DOHH2 (cell line): ENCODE results near the gene ZBED1.

ENCODE experiments used
- H3F3A ChIP-seq: fragments of 200-600 bp; sonication (generic), shearing (Covaris generic); 2 replicates; pipeline ENCODE4 v1.6.0; 2016; ENCODE audit warnings: antibody characterized with exemption, mild to moderate bottlenecking; ENCODE audit not compliant: control insufficient read depth, insufficient read depth
- H3K27ac ChIP-seq: fragments of 200-600 bp; sonication (generic); 2 replicates; pipeline ENCODE4 v1.5.1; 2014; ENCODE audit warnings: low read depth, mild to moderate bottlenecking, low read length, moderate library complexity
- H3K27me3 ChIP-seq: fragments of 200-600 bp; sonication (generic); 2 replicates; pipeline ENCODE4 v1.6.1; 2014; ENCODE audit warnings: mild to moderate bottlenecking, low read length, mixed read lengths; ENCODE audit not compliant: control insufficient read depth
- H3K36me3 ChIP-seq: fragments of 200-600 bp; sonication (generic); 2 replicates; pipeline ENCODE4 v1.6.1; 2014; ENCODE audit warnings: mild to moderate bottlenecking, low read length, moderate library complexity, mixed read lengths; ENCODE audit not compliant: control insufficient read depth
- H3K4me1 ChIP-seq: fragments of 200-600 bp; sonication (generic); 2 replicates; pipeline ENCODE4 v1.6.1; 2014; ENCODE audit warnings: mild to moderate bottlenecking, low read length, mixed read lengths; ENCODE audit not compliant: control insufficient read depth
- H3K4me2 ChIP-seq: fragments of 200-600 bp; sonication (generic); 2 replicates; pipeline ENCODE4 v1.6.0; 2014; ENCODE audit warnings: mild to moderate bottlenecking, low read length, moderate library complexity
- H3K4me3 ChIP-seq: fragments of 200-600 bp; sonication (generic); 2 replicates; pipeline ENCODE4 v1.5.1; 2014; ENCODE audit warnings: mild to moderate bottlenecking, low read length, mixed read lengths
- H3K79me2 ChIP-seq: fragments of 200-600 bp; sonication (generic); 2 replicates; pipeline ENCODE4 v1.6.1; 2014; ENCODE audit warnings: mild to moderate bottlenecking, low read length, mixed read lengths; ENCODE audit not compliant: control insufficient read depth
- H3K9me2 ChIP-seq: fragments of 200-600 bp; sonication (generic); replicated peaks from 2 replicates; pipeline ENCODE4 v1.6.1; 2014; ENCODE audit warnings: mild to moderate bottlenecking, low read length, mixed read lengths; ENCODE audit not compliant: control insufficient read depth
- H3K9me3 ChIP-seq: fragments of 200-600 bp; sonication (generic); 2 replicates; pipeline ENCODE4 v1.6.1; 2014; ENCODE audit warnings: antibody characterized with exemption, low read length, mixed read lengths; ENCODE audit not compliant: control insufficient read depth, insufficient read depth
- H4K20me1 ChIP-seq: fragments of 200-600 bp; sonication (generic); 2 replicates; pipeline ENCODE4 v1.6.0; 2014; ENCODE audit warnings: low read depth, mild to moderate bottlenecking, antibody characterized with exemption, low read length, moderate library complexity; ENCODE audit not compliant: control insufficient read depth, insufficient read depth
- CTCF ChIP-seq: fragments of 200-600 bp; sonication (generic); IDR thresholded peaks from one replicate; pipeline ENCODE4 v1.5.1; 2014; ENCODE audit warnings: antibody characterized with exemption, mild to moderate bottlenecking, low read depth, low read length; ENCODE audit not compliant: poor library complexity, severe bottlenecking
- EZH2phosphoT487 ChIP-seq: fragments of 200-600 bp; sonication (generic); IDR thresholded peaks from 2 replicates; pipeline ENCODE4 v1.6.1; 2017; ENCODE audit warnings: borderline replicate concordance, mild to moderate bottlenecking, antibody characterized with exemption, low read length, moderate library complexity, mixed read lengths

The ZBED1 gene

GRCh38 chrX:2542826-2543521 lies 42.2 kb upstream of the ZBED1 start:
- Histone ChIP-seq H3K9me2 (no peaks in the 10 kb centered on the region), H3K9me3 (no peaks in the 10 kb centered on the region), H3K79me2 (no peaks in the 10 kb centered on the region), H3K4me1 (no peaks in the 10 kb centered on the region), H3K4me3 (no peak overlapping the region), H3K36me3 (no peaks in the 10 kb centered on the region), H3K27ac (no peak overlapping the region), H3F3A (no peaks in the 10 kb centered on the region), H3K27me3 (no peaks in the 10 kb centered on the region), H4K20me1 (no peaks in the 10 kb centered on the region), H3K4me2 (no peak overlapping the region)
- TF ChIP-seq EZH2phosphoT487 (no peak), CTCF (no peak)

GRCh38 chrX:2541603-2542002 lies 40.8 kb upstream of the ZBED1 start:
- no peak overlapping the region for H3K27ac ChIP-seq
- H3K4me3 ChIP-seq = no peak overlapping the region
- no peaks in the 10 kb centered on the region for H3K9me2 ChIP-seq
- H3K4me2 ChIP-seq = no peak overlapping the region
- H3K4me1 ChIP-seq = no peaks in the 10 kb centered on the region
- no peak for TF ChIP-seq CTCF
- TF ChIP-seq EZH2phosphoT487 = no peak
- H3K36me3 ChIP-seq = no peaks in the 10 kb centered on the region
- H4K20me1 ChIP-seq = no peaks in the 10 kb centered on the region
- no peaks in the 10 kb centered on the region for H3K9me3 ChIP-seq
- H3K27me3 ChIP-seq = no peaks in the 10 kb centered on the region
- no peaks in the 10 kb centered on the region for H3K79me2 ChIP-seq
- H3F3A ChIP-seq = no peaks in the 10 kb centered on the region

GRCh38 chrX:2540426-2540947 lies 39.7 kb upstream of the ZBED1 start:
- H3F3A ChIP-seq = no peaks in the 10 kb centered on the region
- no peak overlapping the region for H3K4me3 ChIP-seq
- TF ChIP-seq EZH2phosphoT487 = no peak
- TF ChIP-seq CTCF = no peak
- no peaks in the 10 kb centered on the region for H3K9me3 ChIP-seq
- H3K4me2 ChIP-seq = no peak overlapping the region
- no peaks in the 10 kb centered on the region for H3K9me2 ChIP-seq
- H3K27me3 ChIP-seq = no peaks in the 10 kb centered on the region
- no peaks in the 10 kb centered on the region for H3K4me1 ChIP-seq
- H3K79me2 ChIP-seq = no peaks in the 10 kb centered on the region
- no peak overlapping the region for H3K27ac ChIP-seq
- no peaks in the 10 kb centered on the region for H3K36me3 ChIP-seq
- no peaks in the 10 kb centered on the region for H4K20me1 ChIP-seq
